Central memory CD8-positive, alpha-beta T cell (primary cell): Measurements from ENCODE around the gene OR1E1.
"Not testable (repeated sequence)": the region's sequence is repeated elsewhere in the genome, so short reads cannot be mapped to it uniquely, and the experiment has no call there.

Experiments
- ATAC-seq: fragments of 150-1000 bp; cut with Tn5 transposase; replicated peaks from 2 replicates; pipeline ENCODE4 v1.10.0; 2022; ENCODE audit warnings: mild to moderate bottlenecking, moderate FRiP score, moderate number of reproducible peaks; ENCODE audit not compliant: poor library complexity, severe bottlenecking; ENCODE audit errors: extremely low read depth
- DNase-seq, 2 donors: peaks; one replicate each; pipeline ENCODE4 v3.0.0; 2021; ENCODE audit warnings: low spot score in 2 of 2
- H3K27ac Mint-ChIP-seq: one replicate; pipeline ENCODE4 v1.8.0; 2022; ENCODE audit warnings: low read depth, mild to moderate bottlenecking, moderate library complexity, mixed read lengths
- H3K27me3 Mint-ChIP-seq: one replicate; pipeline ENCODE4 v1.8.0; 2022; ENCODE audit warnings: mixed read lengths
- H3K36me3 Mint-ChIP-seq: one replicate; pipeline ENCODE4 v1.8.0; 2022; ENCODE audit warnings: mild to moderate bottlenecking, moderate library complexity, mixed read lengths; ENCODE audit not compliant: insufficient read depth
- H3K4me1 Mint-ChIP-seq: one replicate; pipeline ENCODE4 v1.8.0; 2022; ENCODE audit warnings: mixed read lengths
- H3K4me3 Mint-ChIP-seq: one replicate; pipeline ENCODE4 v1.8.0; 2022; ENCODE audit warnings: mild to moderate bottlenecking, moderate library complexity, mixed read lengths
- H3K9me3 Mint-ChIP-seq: one replicate; pipeline ENCODE4 v1.8.0; 2022; ENCODE audit warnings: mixed read lengths

The OR1E1 gene

GRCh38 chr17:3397801-3398200 lies 409 bp downstream of the OR1E1 start:
- peaks cover 57% of the 10 kb centered on the region for H3K27me3 Mint-ChIP-seq
- H3K9me3 Mint-ChIP-seq, H3K27ac Mint-ChIP-seq, DNase-seq, ATAC-seq, H3K4me3 Mint-ChIP-seq, H3K36me3 Mint-ChIP-seq, H3K4me1 Mint-ChIP-seq: not testable (repeated sequence)

- Mint-ChIP-seq H3K4me3 (no peak overlapping the region), H3K27me3 (peaks cover 61% of the 10 kb centered on the region), H3K4me1 (no peaks in the 10 kb centered on the region), H3K27ac (no peak overlapping the region), H3K9me3 (no peaks in the 10 kb centered on the region), H3K36me3 (no peaks in the 10 kb centered on the region)
- no peak for DNase-seq
- no peak for ATAC-seq
Measured at GRCh38 chr17:3389791-3390190, 8.4 kb downstream of the OR1E1 start.

GRCh38 chr17:3385869-3386816 lies 12.1 kb downstream of the OR1E1 start, which contains the start of gene OR3A2:
Gene OR3A2 (minus strand): TSS chr17:3386308.
- DNase-seq (no peak), ATAC-seq (no peak)
- Mint-ChIP-seq H3K36me3 (no peaks in the 10 kb centered on the region), H3K27me3 (peaks cover 65% of the 10 kb centered on the region), H3K4me1 (no peaks in the 10 kb centered on the region), H3K9me3 (no peaks in the 10 kb centered on the region), H3K27ac (no peak within 1 kb of the TSS), H3K4me3 (peak within 1 kb of the TSS; percentile 30)

- no peak for ATAC-seq
- no peak for DNase-seq
- Mint-ChIP-seq H3K4me1 (no peaks in the 10 kb centered on the region), H3K9me3 (no peaks in the 10 kb centered on the region), H3K27me3 (peaks cover 83% of the 10 kb centered on the region), H3K4me3 (no peak overlapping the region), H3K27ac (no peak overlapping the region), H3K36me3 (no peaks in the 10 kb centered on the region)
Measured at GRCh38 chr17:3381957-3382356, 16.3 kb downstream of the OR1E1 start.

- H3K4me3 Mint-ChIP-seq: no peak overlapping the region
- H3K4me1 Mint-ChIP-seq: no peaks in the 10 kb centered on the region
- DNase-seq: no peak
- H3K27ac Mint-ChIP-seq: no peak overlapping the region
- no peak for ATAC-seq
- no peaks in the 10 kb centered on the region for H3K36me3 Mint-ChIP-seq
- H3K27me3 Mint-ChIP-seq: peaks cover 70% of the 10 kb centered on the region
- no peaks in the 10 kb centered on the region for H3K9me3 Mint-ChIP-seq
Measured at GRCh38 chr17:3378321-3378720, 19.9 kb downstream of the OR1E1 start.

GRCh38 chr17:3371167-3371566 lies 27.0 kb downstream of the OR1E1 start:
- peaks cover 54% of the 10 kb centered on the region for H3K27me3 Mint-ChIP-seq
- not testable (repeated sequence) for H3K4me3 Mint-ChIP-seq, DNase-seq, H3K4me1 Mint-ChIP-seq, H3K9me3 Mint-ChIP-seq, ATAC-seq, H3K36me3 Mint-ChIP-seq, H3K27ac Mint-ChIP-seq
